ENCODE data around the gene RTN3.
"Not testable (repeated sequence)": the region's sequence is repeated elsewhere in the genome, so short reads cannot be mapped to it uniquely, and the experiment has no call there.

The RTN3 gene

GRCh38 chr11:63682066-63683021 lies 1.0 kb downstream of the RTN3 start:
- no peak for DNase-seq

GRCh38 chr11:63683133-63683991 lies 2.1 kb downstream of the RTN3 start:
- DNase-seq: no peak

GRCh38 chr11:63685158-63685721 lies 3.9 kb downstream of the RTN3 start:
- not testable (repeated sequence) for DNase-seq

DNA sequence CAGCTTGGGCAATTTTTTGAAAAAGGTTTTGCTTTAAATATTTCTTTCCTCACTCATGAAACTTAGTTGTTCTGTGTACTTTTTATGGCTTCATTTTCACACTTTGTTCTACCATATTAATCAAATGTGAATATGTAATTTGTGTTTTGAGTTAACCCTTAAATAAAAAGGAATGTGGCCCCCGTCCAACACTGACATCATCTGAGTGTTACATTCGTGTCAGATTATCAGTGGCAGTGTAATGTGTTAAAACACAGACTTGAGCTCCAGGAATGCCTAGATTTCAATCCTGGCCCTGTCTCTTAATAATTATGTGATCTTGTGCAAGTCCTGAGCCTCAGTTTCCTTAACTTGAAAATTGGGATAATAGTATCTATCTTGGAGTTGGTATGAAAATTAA lies 5.6 kb downstream of the RTN3 start:
- no peak for DNase-seq

DNA sequence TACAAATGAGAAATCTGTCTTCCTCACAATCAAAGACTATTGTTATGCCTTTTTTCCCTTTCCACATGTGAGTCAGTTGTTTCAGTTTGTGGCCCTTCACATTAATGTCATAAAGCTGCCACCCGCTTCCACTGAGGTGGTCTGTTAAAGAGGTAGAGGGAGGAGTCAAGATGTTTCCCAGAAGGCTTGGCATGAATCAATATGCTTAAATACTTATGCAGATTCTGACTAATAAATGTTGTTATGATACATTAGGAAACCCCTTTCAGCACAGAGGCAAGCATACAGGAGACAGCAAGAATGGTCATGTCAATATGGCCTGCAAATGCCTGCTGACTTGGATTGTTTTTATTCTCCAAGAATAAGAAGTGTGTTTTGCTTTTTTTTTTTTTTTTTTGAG lies 6.5 kb downstream of the RTN3 start:
- no peak for DNase-seq

- no peak for DNase-seq
These were observed 13.3 kb downstream of the RTN3 start for GRCh38 chr11:63694596-63694995.

DNA sequence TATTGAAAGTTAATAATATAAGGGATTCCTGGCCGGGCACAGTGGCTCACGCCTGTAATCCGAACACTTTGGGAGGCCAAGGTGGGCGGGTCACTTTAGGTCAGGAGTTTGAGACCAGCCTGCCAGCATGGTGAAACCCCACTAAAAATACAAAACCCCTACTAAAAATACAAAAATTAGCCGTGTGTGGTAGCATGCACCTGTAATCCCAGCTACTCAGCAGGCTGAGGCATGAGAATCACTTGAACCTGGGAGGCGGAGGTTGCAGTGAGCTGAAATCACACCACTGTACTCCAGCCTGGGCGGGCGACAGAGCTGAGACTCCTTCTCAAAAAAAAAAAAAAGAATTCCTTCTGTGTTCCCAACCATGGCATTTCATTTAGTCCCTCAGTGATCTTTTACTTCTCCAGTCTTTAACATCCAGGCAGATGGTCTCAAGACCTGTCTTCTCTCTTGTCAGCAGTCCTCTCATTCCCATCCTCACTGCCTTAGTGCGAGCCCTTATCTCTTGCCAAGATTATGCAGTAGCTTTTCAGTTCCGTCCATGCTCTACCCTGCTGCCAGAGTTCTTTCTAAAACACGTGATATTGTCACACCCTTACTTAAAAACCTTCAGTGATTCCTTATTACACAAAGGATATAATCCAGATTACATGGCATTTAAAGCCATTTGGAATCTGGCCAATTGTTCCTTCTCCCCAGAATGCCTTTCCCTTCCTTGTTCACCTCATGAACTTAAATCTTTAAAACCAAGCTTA lies 17.9 kb downstream of the RTN3 start:
- no peak for DNase-seq

- DNase-seq: no peak
These were observed 18.6 kb downstream of the RTN3 start for GRCh38 chr11:63699896-63700295.

DNA sequence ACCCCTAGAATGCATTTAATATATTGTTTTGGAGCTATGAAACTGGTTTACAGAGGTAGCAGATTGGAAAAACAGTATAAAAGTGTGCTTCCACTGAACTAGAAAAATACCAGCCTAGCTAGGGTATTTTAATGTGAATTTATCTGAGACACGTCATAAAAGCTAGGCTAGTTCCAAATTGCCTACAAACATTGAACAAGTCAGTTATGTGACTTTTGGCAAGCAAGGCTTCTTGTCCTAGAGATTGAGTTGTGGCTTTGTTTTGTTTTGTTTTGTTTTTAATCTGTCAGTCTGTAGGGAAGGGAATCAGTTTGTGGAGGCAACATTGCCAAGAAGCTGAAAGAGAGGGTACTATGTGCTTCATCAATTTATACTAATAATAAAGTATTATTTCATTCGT lies 24.2 kb downstream of the RTN3 start:
- no peak for DNase-seq

- no peak for DNase-seq
These were observed 27.5 kb downstream of the RTN3 start for GRCh38 chr11:63708764-63709163.

- no peak for DNase-seq
These were observed 28.1 kb downstream of the RTN3 start for GRCh38 chr11:63709336-63709884.

DNA sequence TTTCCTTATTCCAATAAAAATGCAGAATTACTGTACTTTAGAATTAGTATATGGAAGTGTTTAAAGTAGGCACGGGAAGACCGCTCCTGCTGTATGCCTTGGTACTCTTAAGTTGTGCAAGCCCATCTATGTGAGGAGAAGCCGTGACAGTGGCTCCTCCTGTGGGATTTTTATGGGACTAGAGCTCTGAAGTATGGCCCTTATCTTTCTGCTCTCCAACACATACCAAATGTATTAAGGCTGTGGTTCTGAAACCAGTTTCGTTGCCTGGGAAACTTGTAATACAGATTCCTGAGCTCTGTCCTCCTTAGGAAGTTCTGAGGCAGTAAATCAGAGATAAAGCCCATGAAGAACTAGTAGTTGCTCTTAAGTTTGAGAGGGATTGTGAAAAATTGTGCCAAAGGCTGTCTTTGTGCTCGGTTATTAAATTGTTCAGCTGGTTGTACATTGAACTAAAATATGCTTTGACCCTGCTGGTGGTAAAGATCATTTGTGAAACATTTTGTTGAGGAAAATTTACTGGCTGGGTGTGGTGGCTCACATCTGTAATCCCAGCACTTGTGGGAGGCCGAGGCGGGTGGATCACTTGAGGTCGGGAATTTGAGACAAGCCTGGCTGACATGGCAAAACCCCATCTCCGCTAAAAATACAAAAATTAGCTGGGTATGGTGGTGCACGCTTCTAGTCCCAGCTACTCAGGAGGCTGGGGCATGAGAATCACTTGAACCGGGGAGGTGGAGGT lies 29.3 kb downstream of the RTN3 start:
- no peak for DNase-seq

DNA sequence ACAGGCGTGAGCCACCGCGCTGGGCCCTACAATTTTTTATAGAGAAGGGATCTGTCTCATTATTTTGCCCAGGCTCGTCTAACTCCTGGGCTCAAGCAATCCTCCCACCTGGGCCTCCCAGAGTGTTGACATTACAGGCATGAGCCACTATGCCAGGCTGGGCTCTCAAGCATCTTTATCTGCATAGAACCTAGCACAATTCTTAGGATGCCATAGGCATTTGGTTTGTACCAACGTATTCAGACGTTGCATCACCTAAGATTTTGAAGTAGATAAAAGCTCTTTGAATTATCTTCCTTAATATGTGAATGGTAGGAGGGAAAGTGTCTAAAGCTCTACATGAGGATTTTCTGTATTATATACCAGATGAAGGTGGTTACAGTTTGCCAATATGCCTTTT lies 30.5 kb downstream of the RTN3 start:
- DNase-seq: no peak

GRCh38 chr11:63713766-63714165 lies 32.5 kb downstream of the RTN3 start:
- DNase-seq: no peak

GRCh38 chr11:63716046-63716445 lies 34.7 kb downstream of the RTN3 start:
- no peak for DNase-seq

DNA sequence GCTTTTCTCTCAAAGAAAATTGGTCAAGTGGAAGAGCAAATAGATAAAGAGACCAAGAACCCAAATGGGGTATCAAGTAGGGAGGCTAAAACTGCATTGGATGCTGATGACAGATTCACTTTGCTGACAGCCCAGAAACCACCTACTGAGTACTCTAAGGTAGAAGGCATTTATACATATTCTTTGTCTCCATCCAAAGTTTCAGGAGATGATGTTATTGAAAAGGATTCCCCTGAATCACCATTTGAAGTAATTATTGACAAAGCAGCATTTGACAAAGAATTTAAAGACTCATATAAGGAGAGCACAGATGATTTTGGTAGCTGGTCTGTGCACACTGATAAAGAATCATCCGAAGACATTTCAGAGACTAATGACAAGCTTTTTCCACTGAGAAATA lies 37.7 kb downstream of the RTN3 start:
- no peak for DNase-seq

DNA sequence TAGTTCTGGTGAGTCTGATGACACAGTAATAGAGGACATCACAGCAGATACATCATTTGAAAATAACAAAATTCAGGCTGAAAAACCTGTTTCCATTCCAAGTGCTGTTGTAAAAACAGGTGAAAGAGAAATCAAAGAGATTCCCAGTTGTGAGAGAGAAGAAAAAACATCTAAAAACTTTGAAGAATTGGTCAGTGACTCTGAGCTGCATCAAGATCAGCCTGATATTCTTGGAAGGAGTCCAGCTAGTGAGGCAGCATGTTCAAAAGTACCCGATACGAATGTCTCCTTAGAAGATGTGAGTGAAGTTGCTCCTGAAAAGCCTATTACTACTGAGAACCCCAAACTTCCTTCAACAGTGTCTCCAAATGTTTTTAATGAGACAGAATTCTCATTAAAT lies 38.7 kb downstream of the RTN3 start:
- no peak for DNase-seq

DNA sequence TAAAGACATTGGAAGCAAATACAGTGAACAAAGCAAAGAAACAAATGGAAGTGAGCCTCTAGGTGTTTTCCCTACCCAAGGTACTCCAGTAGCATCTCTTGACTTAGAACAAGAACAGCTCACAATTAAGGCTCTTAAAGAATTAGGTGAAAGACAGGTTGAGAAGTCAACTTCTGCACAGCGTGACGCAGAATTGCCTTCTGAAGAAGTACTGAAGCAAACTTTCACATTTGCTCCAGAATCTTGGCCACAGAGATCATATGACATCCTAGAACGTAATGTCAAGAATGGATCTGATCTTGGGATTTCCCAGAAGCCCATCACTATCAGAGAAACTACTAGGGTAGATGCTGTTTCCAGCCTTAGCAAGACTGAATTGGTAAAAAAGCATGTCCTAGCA lies 39.3 kb downstream of the RTN3 start:
- DNase-seq: no peak

DNA sequence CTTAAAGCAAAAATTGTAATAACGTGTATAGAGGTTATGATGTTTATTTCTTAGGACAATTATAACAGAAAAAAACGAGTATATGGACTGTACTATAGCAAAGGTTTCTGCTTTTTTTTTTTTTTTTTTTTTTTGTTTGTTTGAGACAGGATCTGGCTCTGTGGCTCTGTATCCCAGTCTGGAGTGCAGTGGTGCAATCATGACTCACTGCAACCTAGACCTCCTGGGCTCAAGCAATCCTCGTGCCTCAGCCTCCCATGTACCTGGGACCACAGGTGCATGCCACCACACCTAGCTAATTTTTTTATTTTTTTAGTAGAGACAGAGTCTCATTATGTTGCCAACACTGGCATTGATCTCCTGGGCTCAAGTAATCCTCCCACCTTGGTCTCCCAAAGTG lies 48.0 kb downstream of the RTN3 start:
- DNase-seq: no peak

DNA sequence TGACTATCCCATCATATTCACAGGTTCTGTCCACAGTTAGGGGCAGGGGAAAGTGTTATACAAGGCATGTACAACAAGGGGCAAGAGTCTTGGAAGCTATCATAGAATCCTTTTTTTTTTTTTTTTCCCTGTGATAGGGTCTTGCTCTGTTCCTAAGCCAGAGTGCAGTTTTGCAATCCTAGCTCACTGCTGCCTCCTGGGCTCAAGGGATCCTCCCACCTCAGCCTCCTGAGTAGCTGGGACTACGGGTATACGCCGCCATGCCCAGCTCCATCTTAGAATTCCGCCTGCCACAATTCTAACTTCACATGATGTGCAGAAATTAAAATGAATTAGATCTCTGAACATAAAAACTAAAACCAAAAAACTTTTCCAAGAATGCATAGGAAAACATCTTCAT lies 55.6 kb downstream of the RTN3 start:
- no peak for DNase-seq

DNA sequence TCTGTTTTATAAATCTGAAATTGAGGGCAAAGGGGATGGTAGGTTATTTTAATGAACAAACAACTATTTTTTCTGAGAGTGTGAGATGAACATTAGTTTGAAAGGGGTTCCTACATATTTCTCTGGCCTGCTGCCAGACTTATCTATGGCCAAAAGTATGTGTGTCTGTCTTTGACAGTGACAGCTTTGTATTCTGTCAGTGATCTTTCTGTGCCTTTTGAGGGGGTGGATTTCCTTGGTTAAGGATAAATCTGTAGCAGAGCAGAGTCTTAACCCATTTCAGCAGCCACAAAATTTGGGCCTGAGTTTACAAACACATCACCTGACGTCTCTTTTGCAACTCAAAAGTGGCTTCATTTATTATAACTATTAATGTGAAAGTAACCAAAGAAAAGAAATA lies 56.4 kb downstream of the RTN3 start:
- no peak for DNase-seq

Data from NCI-H446 treated with DMSO at 0.1 percent for 48 hours (cell line).